ENCODE results near the gene ZNF300. TPM values are rescaled to one million over a fixed set of nuclear protein-coding genes. Genes with fewer than 3 reads are reported as not detected.

The ZNF300 gene
- total and polyA plus RNA-seq, 4 donors = 0.28 to 0.84 (median 0.56) TPM

- WGBS = 89% methylated on average over 2 of the region's 2 CpGs
- Histone ChIP-seq H3K27me3 (ENCODE audit: control insufficient read depth in 4 of 4, insufficient read depth in 4 of 4, low read length in 3 of 4) (no peaks in the 10 kb centered on the region), H3K4me3 (ENCODE audit: low read depth in 1 of 3, low read length in 3 of 3) (no peak overlapping the region), H3K9ac (ENCODE audit: low read depth in 1 of 2, low read length in 2 of 2) (no peak overlapping the region), H3K4me1 (ENCODE audit: control insufficient read depth in 4 of 4, insufficient read depth in 4 of 4, low read length in 3 of 4) (no peaks in the 10 kb centered on the region), H3K9me3 (ENCODE audit: control insufficient read depth in 4 of 4, low read length in 3 of 4) (peaks cover 33 to 82% (median 53%) of the 10 kb centered on the region in 4 donors), H3K36me3 (ENCODE audit: control insufficient read depth in 4 of 4, insufficient read depth in 3 of 4, low read depth in 1 of 4, low read length in 3 of 4) (no peaks in the 10 kb centered on the region), H3K27ac (ENCODE audit: low read depth in 1 of 2, low read length in 2 of 2) (no peak overlapping the region)
- no peak for DNase-seq (ENCODE audit: low spot score)
- TF ChIP-seq JUND (IDR thresholded peaks at IDR 0.05) (no peak), RXRA (IDR thresholded peaks at IDR 0.05) (no peak), TAF1 (conservative IDR thresholded peaks at IDR 0.05) (no peak), HNF4G (IDR thresholded peaks at IDR 0.05) (no peak), FOXA2 (IDR thresholded peaks at IDR 0.05) (no peak), RAD21 (IDR thresholded peaks at IDR 0.05) (no peak), GABPA (IDR thresholded peaks at IDR 0.05 in 1 of 2, conservative IDR thresholded peaks at IDR 0.05 in 1 of 2) (no peak), EGR1 (IDR thresholded peaks at IDR 0.05; ENCODE audit: low read depth in 2 of 2) (no peak)
- TF ChIP-seq, protein P1, sequence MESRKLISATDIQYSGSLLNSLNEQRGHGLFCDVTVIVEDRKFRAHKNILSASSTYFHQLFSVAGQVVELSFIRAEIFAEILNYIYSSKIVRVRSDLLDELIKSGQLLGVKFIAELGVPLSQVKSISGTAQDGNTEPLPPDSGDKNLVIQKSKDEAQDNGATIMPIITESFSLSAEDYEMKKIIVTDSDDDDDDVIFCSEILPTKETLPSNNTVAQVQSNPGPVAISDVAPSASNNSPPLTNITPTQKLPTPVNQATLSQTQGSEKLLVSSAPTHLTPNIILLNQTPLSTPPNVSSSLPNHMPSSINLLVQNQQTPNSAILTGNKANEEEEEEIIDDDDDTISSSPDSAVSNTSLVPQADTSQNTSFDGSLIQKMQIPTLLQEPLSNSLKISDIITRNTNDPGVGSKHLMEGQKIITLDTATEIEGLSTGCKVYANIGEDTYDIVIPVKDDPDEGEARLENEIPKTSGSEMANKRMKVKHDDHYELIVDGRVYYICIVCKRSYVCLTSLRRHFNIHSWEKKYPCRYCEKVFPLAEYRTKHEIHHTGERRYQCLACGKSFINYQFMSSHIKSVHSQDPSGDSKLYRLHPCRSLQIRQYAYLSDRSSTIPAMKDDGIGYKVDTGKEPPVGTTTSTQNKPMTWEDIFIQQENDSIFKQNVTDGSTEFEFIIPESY (IDR thresholded peaks at IDR 0.05) = no peak
- TF ChIP-seq, protein P2, sequence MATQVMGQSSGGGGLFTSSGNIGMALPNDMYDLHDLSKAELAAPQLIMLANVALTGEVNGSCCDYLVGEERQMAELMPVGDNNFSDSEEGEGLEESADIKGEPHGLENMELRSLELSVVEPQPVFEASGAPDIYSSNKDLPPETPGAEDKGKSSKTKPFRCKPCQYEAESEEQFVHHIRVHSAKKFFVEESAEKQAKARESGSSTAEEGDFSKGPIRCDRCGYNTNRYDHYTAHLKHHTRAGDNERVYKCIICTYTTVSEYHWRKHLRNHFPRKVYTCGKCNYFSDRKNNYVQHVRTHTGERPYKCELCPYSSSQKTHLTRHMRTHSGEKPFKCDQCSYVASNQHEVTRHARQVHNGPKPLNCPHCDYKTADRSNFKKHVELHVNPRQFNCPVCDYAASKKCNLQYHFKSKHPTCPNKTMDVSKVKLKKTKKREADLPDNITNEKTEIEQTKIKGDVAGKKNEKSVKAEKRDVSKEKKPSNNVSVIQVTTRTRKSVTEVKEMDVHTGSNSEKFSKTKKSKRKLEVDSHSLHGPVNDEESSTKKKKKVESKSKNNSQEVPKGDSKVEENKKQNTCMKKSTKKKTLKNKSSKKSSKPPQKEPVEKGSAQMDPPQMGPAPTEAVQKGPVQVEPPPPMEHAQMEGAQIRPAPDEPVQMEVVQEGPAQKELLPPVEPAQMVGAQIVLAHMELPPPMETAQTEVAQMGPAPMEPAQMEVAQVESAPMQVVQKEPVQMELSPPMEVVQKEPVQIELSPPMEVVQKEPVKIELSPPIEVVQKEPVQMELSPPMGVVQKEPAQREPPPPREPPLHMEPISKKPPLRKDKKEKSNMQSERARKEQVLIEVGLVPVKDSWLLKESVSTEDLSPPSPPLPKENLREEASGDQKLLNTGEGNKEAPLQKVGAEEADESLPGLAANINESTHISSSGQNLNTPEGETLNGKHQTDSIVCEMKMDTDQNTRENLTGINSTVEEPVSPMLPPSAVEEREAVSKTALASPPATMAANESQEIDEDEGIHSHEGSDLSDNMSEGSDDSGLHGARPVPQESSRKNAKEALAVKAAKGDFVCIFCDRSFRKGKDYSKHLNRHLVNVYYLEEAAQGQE (IDR thresholded peaks at IDR 0.05) = no peak
These were observed 43.8 kb upstream of the ZNF300 start for GRCh38 chr5:150948539-150948938.

GRCh38 chr5:150946351-150946905, 41.6 kb upstream of the ZNF300 start:
- Histone ChIP-seq H3K9me3 (ENCODE audit: control insufficient read depth in 4 of 4, low read length in 3 of 4) (peaks cover 30 to 78% (median 50%) of the 10 kb centered on the region in 4 donors), H3K9ac (ENCODE audit: low read depth in 1 of 2, low read length in 2 of 2) (peak overlapping the region in 1 of 2 donors; percentile 28), H3K36me3 (ENCODE audit: control insufficient read depth in 4 of 4, insufficient read depth in 3 of 4, low read depth in 1 of 4, low read length in 3 of 4) (peaks cover 0 to 5% (median 4%) of the 10 kb centered on the region in 4 donors), H3K4me1 (ENCODE audit: control insufficient read depth in 4 of 4, insufficient read depth in 4 of 4, low read length in 3 of 4) (no peaks in the 10 kb centered on the region), H3K27me3 (ENCODE audit: control insufficient read depth in 4 of 4, insufficient read depth in 4 of 4, low read length in 3 of 4) (no peaks in the 10 kb centered on the region), H3K4me3 (ENCODE audit: low read depth in 1 of 3, low read length in 3 of 3) (peak overlapping the region; percentile 45 to 72 (median 57)), H3K27ac (ENCODE audit: low read depth in 1 of 2, low read length in 2 of 2) (peak overlapping the region; percentile 4 to 37)
- no peak for TF ChIP-seq FOXA1 (IDR thresholded peaks at IDR 0.05)
- no peak for TF ChIP-seq RXRA (IDR thresholded peaks at IDR 0.05)
- TF ChIP-seq YY1 (IDR thresholded peaks at IDR 0.05) = peak; percentile 97
- TF ChIP-seq SP1 (IDR thresholded peaks at IDR 0.05) = peak; percentile 8
- peak; percentile 27 for TF ChIP-seq NR2F2 (IDR thresholded peaks at IDR 0.05)
- no peak for TF ChIP-seq HNF4A (conservative IDR thresholded peaks at IDR 0.05)
- 12% methylated on average over 34 of the region's 34 CpGs for WGBS
- peak; percentile 50 for DNase-seq (ENCODE audit: low spot score)
